GF-D8 (cell line): ENCODE measurements around the gene UBE2J2.

ENCODE experiments used
- DNase-seq: peaks from one replicate; lab custom pipeline; 2025; lab: John Stamatoyannopoulos, UW

The UBE2J2 gene

DNA sequence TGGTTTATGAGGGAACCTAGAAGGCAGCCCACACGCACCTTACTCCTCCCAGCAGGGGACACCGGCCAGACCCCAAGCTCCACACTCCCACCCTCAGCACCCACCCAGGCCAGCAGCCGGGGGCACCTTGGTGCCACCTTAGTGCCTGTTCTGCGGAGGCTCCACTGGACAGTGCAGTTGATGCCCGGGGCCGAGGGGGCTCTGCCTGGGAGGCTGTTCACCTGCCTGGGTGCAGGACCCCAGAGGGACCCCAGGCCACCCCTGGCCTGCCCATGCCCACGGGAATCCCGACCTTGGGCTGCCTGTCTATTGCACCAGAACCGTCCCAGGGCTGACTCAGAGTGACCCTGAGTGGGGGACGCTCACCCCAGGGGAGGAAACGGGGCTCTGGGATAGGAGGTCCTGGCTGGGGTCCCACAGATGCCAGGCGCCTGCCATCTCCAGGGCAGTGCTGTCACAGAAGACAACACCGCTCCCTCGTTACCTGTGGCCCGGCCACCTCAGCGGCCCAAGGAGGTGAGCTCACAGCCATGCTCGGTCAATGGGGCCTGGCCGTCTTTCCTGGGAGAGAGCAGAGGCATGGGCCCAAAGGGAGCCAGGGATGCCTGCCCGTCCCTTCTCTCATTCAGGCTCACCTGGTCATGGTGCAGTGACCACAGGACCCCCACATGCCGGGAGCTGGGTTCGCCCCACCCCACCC lies 7.3 kb upstream of the UBE2J2 start:
- DNase-seq = no peak

DNA sequence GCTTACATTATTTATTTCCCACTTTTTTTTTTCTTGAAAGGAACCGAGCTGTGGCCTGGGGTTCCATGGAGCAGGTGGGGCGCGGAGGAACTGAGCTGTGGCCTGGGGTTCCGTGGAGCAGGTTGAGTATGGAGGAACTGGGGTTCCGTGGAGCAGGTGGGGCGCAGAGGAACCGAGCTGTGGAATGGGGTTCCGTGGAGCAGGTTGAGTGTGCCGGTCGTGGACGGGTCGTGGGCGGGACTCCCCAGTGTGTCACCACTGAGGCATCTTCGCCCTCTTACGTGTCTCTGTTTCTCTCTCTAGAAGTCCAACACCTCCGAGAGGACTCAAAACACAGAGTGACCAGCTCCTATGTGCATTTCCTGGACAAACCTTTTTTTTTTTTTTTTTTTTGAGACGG lies 5.4 kb upstream of the UBE2J2 start:
- no peak for DNase-seq

DNA sequence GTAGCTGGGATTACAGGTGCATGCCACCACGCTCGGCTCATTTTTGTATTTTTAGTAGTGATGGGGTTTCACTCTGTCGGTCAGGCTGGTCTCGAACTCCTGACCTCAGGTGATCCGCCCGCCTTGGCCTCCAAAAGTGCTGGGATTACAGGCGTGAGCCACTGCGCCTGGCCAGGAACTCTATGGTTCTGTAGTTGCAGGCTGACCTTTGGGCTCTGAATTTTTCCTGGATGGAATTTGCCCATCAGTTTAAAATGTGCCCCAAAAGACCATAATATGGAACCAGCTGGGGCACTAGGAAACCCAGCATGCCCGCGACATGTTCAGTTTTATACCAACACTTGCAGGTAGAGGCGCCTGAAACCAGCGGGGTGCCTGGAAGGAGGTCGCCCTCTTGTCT lies 5.0 kb upstream of the UBE2J2 start:
- DNase-seq = no peak

DNA sequence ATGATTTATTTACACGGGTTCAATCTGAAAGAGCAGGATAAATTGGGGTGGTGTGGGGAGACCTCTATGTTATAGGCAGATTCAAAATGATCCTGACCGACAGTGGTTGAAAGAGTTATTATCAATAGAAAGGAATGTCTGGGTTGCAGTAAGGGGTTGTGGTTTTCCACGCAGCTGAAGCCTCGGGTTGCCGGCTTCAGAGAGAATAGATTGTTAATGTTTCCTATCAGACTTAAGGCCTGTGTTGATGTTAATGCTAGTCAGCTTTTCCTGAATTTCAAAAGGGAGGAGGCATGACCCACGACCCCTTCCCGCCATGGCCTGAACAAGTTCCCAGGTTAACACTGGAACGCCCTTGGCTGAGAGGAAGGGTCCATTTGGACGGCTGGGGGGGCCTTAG lies 2.2 kb upstream of the UBE2J2 start:
- DNase-seq = no peak

- no peak for DNase-seq
Observed at GRCh38 chr1:1274931-1275431, 1.3 kb upstream of the UBE2J2 start.

GRCh38 chr1:1274299-1274930 lies 761 bp upstream of the UBE2J2 start:
- DNase-seq = no peak

DNA sequence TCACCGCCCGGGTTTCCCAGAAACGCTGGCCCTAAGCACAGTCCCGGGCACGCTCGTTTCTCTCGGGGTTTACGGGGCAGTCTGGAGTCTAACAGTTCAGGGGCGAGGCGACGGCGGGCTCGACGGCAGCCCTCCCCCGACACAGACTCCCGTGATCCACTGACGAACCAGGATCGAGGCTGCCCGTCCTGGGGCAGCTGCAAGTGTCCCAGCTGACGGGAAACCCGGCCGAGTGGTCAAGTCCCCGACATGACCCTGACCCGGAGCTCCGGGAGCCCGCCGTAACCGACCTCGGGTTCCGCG lies 494 bp downstream of the UBE2J2 start:
- DNase-seq = no peak

DNA sequence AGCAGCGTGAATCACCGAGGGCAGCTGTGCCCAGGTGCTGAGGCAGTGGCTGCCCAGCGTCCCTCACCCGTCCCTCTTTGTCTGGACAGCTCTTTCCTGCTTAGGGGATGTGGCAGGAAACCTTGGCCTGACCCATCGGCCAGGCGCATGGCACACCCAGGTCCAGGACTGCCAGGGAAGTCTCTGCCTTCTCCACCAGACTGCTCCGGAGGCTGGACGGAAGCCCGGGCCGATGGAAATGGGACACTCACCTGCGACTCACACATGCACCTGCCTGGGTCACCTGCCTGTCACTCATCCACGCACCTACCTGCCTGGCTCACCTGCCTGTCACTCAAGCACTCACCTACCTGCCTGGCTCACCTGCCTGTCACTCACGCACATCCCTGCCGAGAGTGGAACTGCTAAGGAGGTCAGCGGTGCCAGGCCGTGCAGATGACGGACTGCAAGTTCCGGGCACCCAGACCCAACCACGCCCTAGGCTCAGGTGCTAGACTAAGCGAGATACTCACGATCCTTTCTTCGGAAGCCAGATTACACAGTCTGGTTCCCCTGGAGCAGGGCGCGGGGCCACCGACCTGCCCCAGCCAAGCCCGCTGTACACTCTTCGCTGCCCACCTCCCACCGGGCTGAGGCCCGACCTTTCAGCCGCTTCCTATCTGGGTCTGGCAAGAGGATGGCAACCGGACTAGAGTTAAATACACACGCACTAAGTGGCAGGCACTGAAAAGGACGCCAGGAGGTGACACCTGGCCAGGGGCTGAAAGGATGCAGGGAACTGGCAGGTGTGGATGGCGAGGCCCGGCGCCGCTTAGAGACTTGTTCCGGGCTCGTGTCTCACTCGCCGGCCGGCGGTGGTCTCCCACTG lies 1.1 kb downstream of the UBE2J2 start:
- DNase-seq = no peak

GRCh38 chr1:1270813-1271212 lies 2.8 kb downstream of the UBE2J2 start:
- no peak for DNase-seq

- DNase-seq = no peak
Observed at GRCh38 chr1:1268284-1268682, 5.4 kb downstream of the UBE2J2 start.

DNA sequence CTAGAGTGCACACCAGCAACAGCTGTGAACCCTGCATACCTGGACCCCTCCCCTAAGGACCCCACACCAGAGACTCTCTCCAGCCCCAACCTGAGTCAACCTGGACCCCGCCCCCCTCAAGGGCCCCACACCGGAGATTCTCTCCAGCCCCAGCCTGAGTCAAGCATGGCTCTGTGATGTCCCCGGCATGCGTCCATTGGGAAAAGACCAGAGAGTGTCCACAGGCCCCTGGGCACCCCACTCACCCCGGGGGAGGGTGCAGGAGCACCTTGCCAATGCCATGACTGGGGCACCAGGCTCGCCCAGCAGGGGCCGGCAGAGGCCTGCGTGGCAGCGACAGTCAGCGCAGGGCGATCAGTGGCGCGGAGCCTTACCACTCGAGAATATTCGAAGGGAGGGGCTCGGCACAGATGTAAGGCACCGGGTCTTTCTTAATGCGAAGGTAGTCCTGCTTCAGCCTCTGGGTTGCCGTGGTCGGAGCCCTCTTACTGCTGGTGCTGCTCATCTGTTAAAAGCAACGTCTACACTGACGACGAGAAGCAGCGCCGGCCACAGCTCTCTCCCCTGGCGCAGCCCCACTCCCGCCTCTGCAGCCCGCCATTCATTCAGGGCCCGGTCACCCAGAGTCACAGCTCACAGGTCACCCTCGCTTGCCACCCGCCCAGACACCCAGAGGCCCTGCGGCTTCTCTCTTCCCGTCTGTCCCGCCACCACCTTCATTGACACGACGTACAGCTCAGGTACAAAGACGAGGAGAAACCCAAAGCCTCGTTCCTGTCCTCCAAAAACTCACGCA lies 6.0 kb downstream of the UBE2J2 start:
- no peak for DNase-seq

DNA sequence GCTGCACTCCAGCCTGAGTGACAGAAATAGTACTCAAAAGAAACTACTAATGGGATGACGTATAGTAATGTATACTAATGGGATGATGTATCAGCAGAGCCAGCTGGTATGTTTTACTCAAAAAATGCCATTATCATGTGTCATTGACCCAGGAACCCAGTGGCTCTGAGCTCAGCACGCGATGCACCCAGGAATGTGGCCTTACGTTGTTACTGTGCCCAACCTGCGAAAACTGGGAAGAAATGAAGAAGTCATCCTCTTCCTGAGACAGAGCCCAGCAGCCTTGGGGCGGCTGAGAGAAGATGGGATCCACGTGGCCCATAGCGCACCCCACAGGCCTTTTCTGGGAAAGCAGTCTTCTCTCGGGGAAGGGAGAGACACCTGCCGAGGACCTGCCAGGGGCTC lies 8.8 kb downstream of the UBE2J2 start:
- DNase-seq = no peak

- DNase-seq = no peak
Observed at GRCh38 chr1:1264026-1264425, 9.6 kb downstream of the UBE2J2 start.

DNA sequence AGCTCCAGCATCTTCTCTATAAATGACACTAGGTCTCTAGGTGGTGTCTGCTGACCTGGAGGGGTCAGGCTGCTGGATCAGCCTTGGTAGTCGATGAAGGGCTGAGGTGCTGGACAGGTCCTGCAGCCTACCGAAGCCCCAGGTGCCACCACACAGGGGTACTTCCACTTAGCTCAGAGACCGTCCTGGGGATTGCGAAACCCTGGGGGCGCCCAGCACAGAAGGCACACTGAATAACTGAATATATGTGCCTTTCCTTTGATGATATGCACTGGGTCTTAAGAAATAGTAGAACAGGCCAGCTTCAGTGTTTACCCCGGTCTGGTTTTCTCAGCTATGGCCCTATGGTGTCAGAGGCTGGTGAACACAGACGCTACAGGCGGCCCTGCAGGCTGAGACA lies 10.9 kb downstream of the UBE2J2 start:
- DNase-seq = no peak

GRCh38 chr1:1262071-1262470 lies 11.6 kb downstream of the UBE2J2 start:
- no peak for DNase-seq

DNA sequence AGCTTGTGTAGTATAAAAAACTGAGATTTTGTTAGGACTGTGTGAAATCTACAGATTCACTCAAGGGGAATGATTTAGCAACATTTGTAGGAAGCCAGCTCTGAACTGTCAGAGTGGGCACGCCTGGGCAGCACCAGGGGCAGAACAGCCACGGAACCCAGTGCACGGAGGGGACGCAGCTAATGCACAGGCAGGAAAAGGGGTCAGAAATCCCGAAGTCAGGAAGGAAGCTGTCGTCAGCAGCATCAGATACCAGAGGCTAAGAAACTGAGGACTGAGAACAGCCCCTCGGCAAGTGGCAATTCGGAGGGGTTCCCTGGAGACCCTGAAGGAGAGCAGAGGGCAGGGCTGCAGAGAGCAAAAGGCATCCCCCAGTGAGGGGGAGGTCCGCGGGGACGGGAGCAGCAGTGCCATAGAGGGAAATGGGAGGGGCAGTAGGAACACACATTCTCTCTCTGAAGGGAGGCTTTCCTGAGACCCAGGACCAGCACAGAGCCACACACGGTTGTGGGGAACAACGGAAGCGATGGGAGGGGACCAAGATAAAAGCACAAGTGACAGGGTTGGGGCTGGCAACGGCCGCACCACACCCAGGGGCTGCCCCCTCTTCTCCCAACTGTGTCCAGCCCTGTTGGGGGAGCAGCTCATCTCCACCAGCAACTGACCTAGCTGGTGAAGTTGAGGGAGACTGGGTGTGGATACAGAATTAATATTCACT lies 12.7 kb downstream of the UBE2J2 start:
- DNase-seq = no peak

GRCh38 chr1:1259951-1260600 lies 13.6 kb downstream of the UBE2J2 start:
- no peak for DNase-seq

DNA sequence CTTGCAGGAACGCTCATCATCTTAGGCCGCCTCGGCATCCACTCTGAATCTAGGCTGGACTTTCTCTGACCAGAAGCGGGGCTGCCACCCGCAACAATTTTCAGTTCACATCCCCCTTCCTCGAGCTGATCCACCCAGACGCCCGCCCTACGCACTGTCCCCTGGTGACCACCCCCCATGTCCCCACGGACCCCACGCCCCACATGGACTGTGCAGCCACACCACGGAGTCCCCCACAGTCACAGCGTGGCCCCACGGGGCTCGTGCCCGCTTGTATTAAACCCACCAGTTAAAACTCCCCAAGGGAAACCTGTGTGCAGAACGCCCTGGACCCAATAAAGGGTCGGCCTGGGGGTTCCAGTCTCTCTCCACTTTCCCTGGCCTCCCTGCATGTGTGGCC lies 14.1 kb downstream of the UBE2J2 start:
- no peak for DNase-seq

- no peak for DNase-seq
Observed at GRCh38 chr1:1259119-1259488, 14.6 kb downstream of the UBE2J2 start.

DNA sequence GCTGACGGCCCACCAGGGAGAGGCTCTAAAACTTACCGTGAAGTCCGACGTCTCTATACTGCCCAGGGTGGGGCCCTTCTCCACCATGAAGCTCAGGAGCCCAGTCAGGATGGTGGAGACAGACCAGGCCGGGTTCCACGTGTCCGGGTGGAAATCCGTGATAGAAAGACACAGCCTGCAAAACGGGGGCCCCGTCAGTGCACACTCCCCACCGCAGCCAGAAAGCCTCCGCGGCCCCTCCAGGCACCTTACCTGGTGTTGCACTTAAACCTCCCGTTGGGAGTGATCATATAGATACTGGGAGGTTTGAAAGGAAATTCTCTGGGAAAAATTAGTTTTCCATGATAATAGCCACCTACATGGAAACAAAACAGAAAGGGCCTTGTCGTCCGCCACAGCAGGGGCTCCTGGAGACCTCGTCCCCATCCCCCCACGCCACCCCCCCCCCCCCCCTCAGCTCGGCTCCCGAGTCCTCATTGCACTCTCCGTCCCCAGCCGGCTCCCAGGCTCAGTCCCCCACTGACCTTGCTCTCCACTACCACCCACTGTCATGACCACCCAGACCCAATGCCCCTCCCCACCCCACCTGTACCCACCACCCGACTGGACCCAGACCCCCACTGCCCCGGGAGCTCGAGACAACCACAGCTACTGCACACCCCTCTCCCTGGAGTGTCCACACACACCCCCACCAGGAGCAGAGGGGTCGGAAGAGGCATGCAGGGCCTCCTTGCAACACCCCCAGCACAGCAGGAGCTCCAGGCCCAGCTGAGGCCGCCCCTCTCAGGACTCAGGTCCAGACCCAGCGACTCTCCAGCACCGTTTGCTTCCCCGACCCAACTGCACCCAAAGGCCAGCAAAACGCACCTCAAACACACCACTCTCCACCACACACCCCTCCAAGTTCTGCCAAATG lies 16.4 kb downstream of the UBE2J2 start:
- DNase-seq = no peak
